Measurements from ENCODE around the gene ATOSB.

GRCh38 chr9:35070823-35071813 is 44.5 kb downstream of the ATOSB start:
- TF ChIP-seq CTCF (IDR thresholded peaks at IDR 0.05): no peak
- TF ChIP-seq POLR2A (IDR thresholded peaks at IDR 0.05): no peak

All from lower leg skin (tissue), 3 donors.